Hindlimb muscle (tissue), 1 donor: ENCODE results near the gene SNAI3. TPM values are rescaled to one million over a fixed set of nuclear protein-coding genes. Genes with fewer than 3 reads are reported as not detected.

Experiments
- DNase-seq: peaks from one replicate; pipeline ENCODE4 v3.0.0-alpha.2; 2013
- polyA plus RNA-seq: library from polyadenylated mRNA; unstranded; fragments of 120-200 nt; gene quantifications from one replicate; pipeline ENCODE4 v1.2.1, GENCODE V29; 2013; ENCODE audit not compliant: insufficient read length

SNAI3 gene
- polyA plus RNA-seq, 1 donor: 6.4 TPM

- no peak for DNase-seq
Observed at GRCh38 chr16:88631920-88632586, 54.3 kb downstream of the SNAI3 start.

- no peak for DNase-seq
Observed at GRCh38 chr16:88631384-88631783, 54.9 kb downstream of the SNAI3 start.

- DNase-seq: no peak
Observed at GRCh38 chr16:88630941-88631340, 55.4 kb downstream of the SNAI3 start.

GRCh38 chr16:88630433-88630832, 55.9 kb downstream of the SNAI3 start:
- DNase-seq: no peak

- DNase-seq: no peak
Observed at GRCh38 chr16:88629835-88630234, 56.5 kb downstream of the SNAI3 start.

- no peak for DNase-seq
Observed at GRCh38 chr16:88628512-88628974, 57.8 kb downstream of the SNAI3 start.

Other genes starting within 250 kb of the SNAI3 start
- gene ZFPM1, start 233.2 kb downstream of the SNAI3 start, polyA plus RNA-seq: 1.7 TPM
- 34.0 TPM for gene ZC3H18, start 116.1 kb downstream of the SNAI3 start, polyA plus RNA-seq
- gene IL17C, start 47.9 kb downstream of the SNAI3 start, polyA plus RNA-seq: not detected
- 52.9 TPM for gene CYBA, start 35.5 kb downstream of the SNAI3 start, polyA plus RNA-seq
- 27.3 TPM for gene MVD, start 23.4 kb downstream of the SNAI3 start, polyA plus RNA-seq
- 14.6 TPM for gene RNF166, start 19.9 kb upstream of the SNAI3 start, polyA plus RNA-seq
- 13.3 TPM for gene CTU2, start 20.0 kb upstream of the SNAI3 start, polyA plus RNA-seq
- 71.1 TPM for gene PIEZO1, start 98.7 kb upstream of the SNAI3 start, polyA plus RNA-seq
- gene CDT1, start 117.3 kb upstream of the SNAI3 start, polyA plus RNA-seq: 8.5 TPM
- gene APRT, start 125.4 kb upstream of the SNAI3 start, polyA plus RNA-seq: 60.7 TPM
- gene GALNS, start 170.4 kb upstream of the SNAI3 start, polyA plus RNA-seq: 20.1 TPM
- gene TRAPPC2L, start 170.6 kb upstream of the SNAI3 start, polyA plus RNA-seq: 51.7 TPM
- gene PABPN1L, start 180.2 kb upstream of the SNAI3 start, polyA plus RNA-seq: not detected